Parathyroid adenoma (tissue), 2 donors: ENCODE measurements around the gene KLRF2.

Experiments used
- H2AFZ ChIP-seq: fragments of 300-600 bp; sonication (generic); one replicate; pipeline ENCODE4 v1.7.0; 2017; ENCODE audit warnings: antibody characterized with exemption, mild to moderate bottlenecking
- H3K27ac ChIP-seq: fragments of 300-600 bp; sonication (generic); one replicate; pipeline ENCODE4 v1.7.0; 2017
- H3K27me3 ChIP-seq: fragments of 300-600 bp; sonication (generic); one replicate; pipeline ENCODE4 v1.7.0; 2017; ENCODE audit warnings: low read length; ENCODE audit not compliant: control insufficient read depth, insufficient read depth
- H3K36me3 ChIP-seq: fragments of 300-600 bp; sonication (generic); one replicate; pipeline ENCODE4 v1.7.0; 2017; ENCODE audit warnings: low read length; ENCODE audit not compliant: control insufficient read depth, insufficient read depth
- H3K4me1 ChIP-seq: fragments of 300-600 bp; sonication (generic); one replicate; pipeline ENCODE4 v1.7.0; 2017; ENCODE audit warnings: control low read depth
- H3K4me2 ChIP-seq: fragments of 300-600 bp; sonication (generic); one replicate; pipeline ENCODE4 v1.7.0; 2017; ENCODE audit warnings: low read length
- H3K4me3 ChIP-seq: fragments of 300-600 bp; sonication (generic); one replicate; pipeline ENCODE4 v1.7.0; 2017; ENCODE audit warnings: low read depth, low read length
- H3K79me2 ChIP-seq: fragments of 300-600 bp; sonication (generic); one replicate; pipeline ENCODE4 v1.7.0; 2017; ENCODE audit warnings: control low read depth
- H3K9ac ChIP-seq: fragments of 300-600 bp; sonication (generic); one replicate; pipeline ENCODE4 v1.7.0; 2017; ENCODE audit warnings: mild to moderate bottlenecking
- H3K9me3 ChIP-seq: fragments of 300-600 bp; sonication (generic); one replicate; pipeline ENCODE4 v1.7.0; 2017; ENCODE audit warnings: low read length; ENCODE audit not compliant: control insufficient read depth
- CTCF ChIP-seq: fragments of 300-600 bp; sonication (generic); IDR thresholded peaks from one replicate; pipeline ENCODE4 v1.7.0; 2017; ENCODE audit warnings: antibody characterized with exemption, mild to moderate bottlenecking
- donor health status: primary hyperparathyroidism.

The KLRF2 gene

GRCh38 chr12:9900930-9901329, 19.6 kb downstream of the KLRF2 start:
- TF ChIP-seq CTCF: no peak
- Histone ChIP-seq H2AFZ (no peak overlapping the region), H3K27me3 (no peaks in the 10 kb centered on the region), H3K4me3 (no peak overlapping the region), H3K4me2 (no peak overlapping the region), H3K4me1 (no peaks in the 10 kb centered on the region), H3K27ac (no peak overlapping the region), H3K79me2 (no peaks in the 10 kb centered on the region), H3K9ac (no peak overlapping the region), H3K36me3 (no peaks in the 10 kb centered on the region), H3K9me3 (no peaks in the 10 kb centered on the region)

GRCh38 chr12:9902539-9903228, 21.4 kb downstream of the KLRF2 start:
- Histone ChIP-seq H3K27me3 (no peaks in the 10 kb centered on the region), H3K4me3 (no peak overlapping the region), H3K4me2 (no peak overlapping the region), H3K79me2 (no peaks in the 10 kb centered on the region), H3K9me3 (no peaks in the 10 kb centered on the region), H3K27ac (no peak overlapping the region), H3K36me3 (no peaks in the 10 kb centered on the region), H3K4me1 (no peaks in the 10 kb centered on the region), H2AFZ (no peak overlapping the region), H3K9ac (no peak overlapping the region)
- TF ChIP-seq CTCF: no peak

- H2AFZ ChIP-seq: no peak overlapping the region
- no peak overlapping the region for H3K4me3 ChIP-seq
- H3K36me3 ChIP-seq: no peaks in the 10 kb centered on the region
- H3K9me3 ChIP-seq: no peaks in the 10 kb centered on the region
- TF ChIP-seq CTCF: no peak
- H3K9ac ChIP-seq: no peak overlapping the region
- H3K79me2 ChIP-seq: no peaks in the 10 kb centered on the region
- no peaks in the 10 kb centered on the region for H3K27me3 ChIP-seq
- no peak overlapping the region for H3K27ac ChIP-seq
- H3K4me2 ChIP-seq: no peak overlapping the region
- no peaks in the 10 kb centered on the region for H3K4me1 ChIP-seq
Measured at GRCh38 chr12:9906873-9907272, 25.6 kb downstream of the KLRF2 start.

GRCh38 chr12:9907769-9908168, 26.5 kb downstream of the KLRF2 start:
- no peaks in the 10 kb centered on the region for H3K36me3 ChIP-seq
- no peaks in the 10 kb centered on the region for H3K27me3 ChIP-seq

More at GRCh38 chr12:9907769-9908168, 26.5 kb downstream of the KLRF2 start:
- H3K4me3 ChIP-seq: no peak overlapping the region
- no peaks in the 10 kb centered on the region for H3K79me2 ChIP-seq
- no peak overlapping the region for H3K4me2 ChIP-seq
- no peak overlapping the region for H3K27ac ChIP-seq
- no peak for TF ChIP-seq CTCF
- no peak overlapping the region for H3K9ac ChIP-seq
- H3K4me1 ChIP-seq: no peaks in the 10 kb centered on the region
- H3K9me3 ChIP-seq: no peaks in the 10 kb centered on the region
- no peak overlapping the region for H2AFZ ChIP-seq
